ENCODE measurements around the gene ERBB4.
"Not testable (repeated sequence)": the region's sequence is repeated elsewhere in the genome, so short reads cannot be mapped to it uniquely, and the experiment has no call there.

The ERBB4 gene

DNA sequence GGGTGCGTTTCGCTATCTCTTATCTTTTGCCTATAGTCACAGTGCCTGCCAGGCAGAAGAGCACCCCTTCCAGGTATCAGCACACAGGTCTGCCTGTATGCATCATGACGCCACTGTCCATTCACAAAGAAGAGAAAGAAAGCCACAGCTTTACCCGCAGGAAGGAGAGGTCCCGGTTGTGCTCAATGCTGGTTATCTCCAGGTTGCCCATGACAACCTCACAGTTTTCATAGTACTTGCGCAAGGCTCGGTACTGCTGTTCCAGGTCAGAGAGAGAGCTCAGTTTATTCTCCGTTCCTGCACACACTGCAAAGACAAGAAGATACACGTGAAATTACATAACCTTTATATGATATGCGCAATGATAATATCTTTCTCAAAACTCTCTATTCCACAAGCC is 414.0 kb downstream of the ERBB4 start:
- DNase-seq, result no peak

DNA sequence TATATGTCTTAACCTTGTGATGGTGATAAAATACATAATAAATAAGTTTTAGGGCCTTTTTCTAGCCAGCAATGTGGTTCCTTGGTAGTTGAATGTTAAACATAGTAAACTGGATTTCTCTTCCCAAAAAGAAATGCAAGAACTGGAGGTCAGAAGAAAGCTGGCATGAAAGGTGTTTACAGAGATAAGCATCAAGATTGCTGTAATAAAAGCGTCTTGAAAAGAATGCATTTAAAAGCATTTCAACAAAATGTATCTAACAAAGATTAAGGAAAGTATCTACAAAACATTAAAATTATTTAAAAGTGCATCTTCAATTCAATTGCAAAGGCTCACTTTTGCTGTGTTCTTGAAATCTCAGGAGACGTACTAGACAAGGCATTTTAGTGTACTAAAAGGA is 419.0 kb downstream of the ERBB4 start:
- no peak for DNase-seq

DNA sequence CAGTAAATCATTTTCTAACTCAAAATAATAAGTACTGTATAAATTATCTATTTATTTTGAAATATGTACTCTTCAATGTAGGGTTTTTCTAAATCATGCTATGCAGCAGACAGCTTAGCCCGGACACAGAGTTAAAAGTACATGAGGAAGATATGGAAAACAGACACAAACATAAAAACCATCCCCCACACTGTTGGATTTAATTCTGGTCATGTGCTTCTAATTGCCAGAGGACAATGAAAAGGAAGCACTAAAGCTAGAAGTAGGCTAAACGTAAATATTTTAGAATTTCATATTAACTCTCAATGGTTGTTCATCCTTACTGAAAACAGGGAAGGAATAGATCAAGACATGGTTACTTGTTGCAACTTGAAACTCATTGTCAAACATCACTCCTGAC is 420.7 kb downstream of the ERBB4 start:
- DNase-seq, result no peak

DNA sequence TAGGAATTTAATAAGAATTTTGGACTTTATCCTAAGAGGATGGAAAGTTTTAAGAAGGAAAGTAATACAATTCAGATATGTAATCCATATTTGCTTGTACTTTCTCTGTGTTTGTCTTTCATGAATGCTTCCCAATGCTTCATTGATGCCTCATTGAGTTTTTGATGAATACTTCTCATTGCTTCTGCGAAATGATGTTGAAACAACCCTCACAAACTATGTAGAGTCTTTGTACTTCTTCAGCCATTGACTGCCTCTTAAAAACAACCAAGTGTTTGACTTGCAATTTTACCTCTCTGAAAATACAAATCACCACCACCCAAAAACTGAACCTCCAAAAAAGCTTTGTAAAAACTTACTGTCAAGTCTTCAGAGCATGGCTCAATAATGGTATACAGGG is 424.1 kb downstream of the ERBB4 start:
- DNase-seq, result no peak

DNA sequence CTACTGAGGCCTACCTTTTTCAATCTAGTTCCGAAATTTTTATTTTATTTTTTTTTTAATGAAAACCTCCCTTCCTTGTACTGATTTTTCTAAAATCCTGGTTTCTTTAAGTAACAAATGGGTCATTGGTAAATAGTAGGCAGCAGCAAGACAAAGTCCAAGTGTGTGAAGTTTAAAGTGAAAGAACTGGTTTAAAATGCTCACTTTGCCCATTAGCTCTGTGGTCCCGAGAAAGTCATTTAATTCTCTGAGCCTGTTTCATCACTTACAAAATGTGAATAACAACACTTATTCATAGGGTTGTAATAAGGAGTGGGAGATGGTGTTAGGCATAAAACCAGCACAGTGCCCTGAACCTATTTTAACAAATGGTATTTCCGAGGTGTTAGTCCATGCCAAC is 426.2 kb downstream of the ERBB4 start:
- DNase-seq, result no peak

DNA sequence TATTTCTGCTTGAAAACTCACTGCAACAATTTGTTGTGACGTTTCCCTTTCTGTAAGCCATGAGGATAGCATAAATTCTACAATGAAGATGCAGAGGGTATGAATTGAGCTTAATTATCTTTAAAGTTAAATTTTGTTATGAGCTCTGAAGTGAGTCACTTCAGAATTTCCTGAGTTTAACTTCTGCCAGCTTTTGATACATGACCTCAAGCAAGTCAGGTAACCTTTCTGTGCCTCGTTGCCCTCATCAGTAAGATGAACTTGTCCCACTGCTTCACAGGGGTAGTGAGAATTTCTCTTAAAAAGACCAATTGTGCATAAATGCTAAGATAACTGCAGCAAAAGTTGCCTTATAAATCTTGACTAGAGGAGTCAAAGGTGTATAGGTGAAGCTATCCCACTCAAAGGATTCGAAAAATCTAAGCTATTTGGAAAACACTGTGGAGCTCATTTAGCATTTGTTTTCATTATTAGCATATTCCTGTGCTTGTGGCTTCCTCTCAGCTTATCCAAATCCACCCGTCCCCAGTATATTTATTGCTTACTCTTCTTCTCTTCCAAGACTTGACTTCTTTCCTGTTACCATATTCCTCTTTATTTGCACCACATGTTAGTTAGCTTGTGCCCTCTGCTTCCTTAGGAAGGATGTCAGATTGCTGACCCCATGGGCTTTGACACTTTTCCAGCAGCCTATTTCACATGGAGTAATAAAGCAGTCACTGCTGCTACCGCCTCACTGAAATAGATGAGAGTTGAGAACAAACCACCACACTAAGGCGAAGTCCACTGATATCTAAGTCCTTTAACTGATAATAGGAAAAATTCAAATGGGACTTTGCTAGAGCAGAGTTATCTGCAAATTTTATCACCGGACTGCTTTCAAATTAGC is 428.6 kb downstream of the ERBB4 start:
- DNase-seq, result no peak

DNA sequence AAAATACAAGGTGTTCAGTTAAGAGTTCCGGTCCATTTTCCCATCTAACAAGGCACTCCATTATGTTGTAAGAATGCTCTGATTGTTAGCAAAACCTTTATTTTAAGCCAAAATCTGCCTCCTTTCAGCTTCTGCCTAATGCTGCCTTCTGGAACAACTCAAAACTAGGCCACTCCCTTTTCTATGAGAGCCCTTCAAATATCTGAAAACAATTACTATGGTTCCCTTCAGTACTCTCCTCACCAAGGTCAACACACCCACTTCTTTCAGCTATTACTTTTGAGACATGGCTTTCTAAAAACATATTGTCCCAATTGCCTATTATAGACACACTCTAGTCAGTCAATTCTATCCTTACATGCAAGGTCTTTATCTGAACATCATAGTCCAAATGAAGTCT is 429.4 kb downstream of the ERBB4 start:
- no peak for DNase-seq

DNA sequence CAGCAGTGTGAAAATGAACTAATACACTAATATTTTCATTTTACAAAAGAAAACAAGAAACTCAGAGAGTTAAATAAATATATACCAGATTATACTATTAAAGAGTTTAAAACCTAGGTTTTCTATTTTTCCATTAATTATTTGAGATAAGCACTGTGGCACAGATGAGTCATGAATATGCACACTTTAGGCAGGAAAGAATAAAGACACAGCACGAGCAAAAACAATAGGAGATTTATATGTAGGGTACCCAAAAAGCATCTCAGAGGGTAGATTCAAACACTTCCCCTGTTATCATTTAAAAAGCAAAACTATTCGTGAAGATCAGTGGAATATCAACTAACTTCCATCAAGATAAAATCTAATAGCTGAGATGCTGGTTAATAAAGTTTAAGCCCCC is 430.6 kb downstream of the ERBB4 start:
- no peak for DNase-seq

DNA sequence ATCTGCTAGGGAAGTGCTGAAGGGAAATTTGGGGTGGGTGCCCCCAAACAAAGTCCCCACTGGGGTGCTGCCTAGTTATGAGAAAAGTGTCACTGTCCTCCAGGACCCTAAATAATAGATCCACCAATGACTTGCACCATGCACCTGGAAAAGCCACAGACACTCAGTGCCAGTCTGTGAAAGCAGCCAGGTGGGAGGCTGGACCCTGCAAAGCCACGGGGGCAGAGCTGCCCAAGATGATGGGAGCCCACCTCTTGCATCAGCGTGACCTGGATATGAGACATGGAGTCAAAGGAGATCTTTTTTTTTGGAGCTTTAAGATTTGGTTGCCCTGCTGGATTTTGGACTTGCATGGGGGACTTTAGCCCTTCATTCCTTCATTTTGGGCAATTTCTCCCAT is 431.6 kb downstream of the ERBB4 start:
- DNase-seq, result no peak

DNA sequence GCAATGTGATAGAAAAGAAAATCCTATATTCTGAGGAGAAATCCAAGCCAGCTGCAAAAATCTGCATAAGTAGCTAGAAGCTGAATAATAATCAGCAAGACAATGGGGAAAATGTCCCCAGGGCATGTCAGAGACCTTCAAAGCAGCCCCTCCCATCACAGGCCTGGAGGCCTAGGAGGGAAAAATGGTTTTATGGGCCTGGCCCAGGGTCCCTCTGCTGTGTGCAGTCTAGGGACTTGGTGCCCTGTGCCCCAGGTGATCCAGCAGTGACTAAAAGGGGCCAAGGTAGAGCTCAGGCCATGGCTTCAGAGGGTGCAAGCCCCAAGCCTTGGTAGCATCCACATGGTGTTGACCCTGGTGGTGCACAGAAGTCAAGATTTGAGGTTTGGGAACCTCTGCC is 432.1 kb downstream of the ERBB4 start:
- not testable (repeated sequence) for DNase-seq

DNA sequence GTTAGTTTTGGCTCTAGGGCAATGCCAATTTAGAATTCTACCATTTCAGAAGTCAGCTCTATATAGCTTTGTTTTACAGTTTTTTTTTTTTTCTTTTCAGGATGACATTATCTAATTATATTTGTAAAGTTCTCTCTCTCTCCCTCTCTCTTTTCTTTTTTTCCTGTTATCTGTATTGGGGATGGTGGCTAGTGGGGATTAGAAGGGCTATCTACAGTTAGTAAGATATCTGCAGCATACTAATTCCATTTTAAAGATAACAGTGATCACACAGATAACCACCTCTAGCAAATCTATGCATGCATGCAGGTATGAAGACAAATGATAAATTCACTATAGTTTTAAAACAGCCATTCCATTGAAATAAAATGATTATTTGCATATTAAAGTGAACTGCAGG is 438.9 kb downstream of the ERBB4 start:
- DNase-seq, result no peak

DNA sequence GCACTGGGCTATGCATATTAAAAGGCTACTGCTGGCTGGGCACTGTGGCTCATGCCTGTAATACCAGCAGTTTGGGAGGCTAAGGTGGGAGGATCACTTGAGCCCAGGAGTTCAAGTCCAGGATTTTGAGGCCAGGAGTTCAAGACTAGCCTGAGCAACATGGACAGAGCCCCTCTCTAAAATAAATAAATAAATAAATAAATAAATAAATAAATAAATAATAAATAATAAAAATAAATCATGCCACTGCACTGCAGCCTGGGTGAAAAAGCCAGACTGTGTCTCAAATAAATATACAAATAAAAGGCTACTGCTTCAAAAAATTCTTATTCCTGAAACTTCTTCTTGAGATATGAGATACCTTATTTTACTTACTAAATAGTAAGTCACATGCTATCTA is 439.6 kb downstream of the ERBB4 start:
- DNase-seq, result no peak

DNA sequence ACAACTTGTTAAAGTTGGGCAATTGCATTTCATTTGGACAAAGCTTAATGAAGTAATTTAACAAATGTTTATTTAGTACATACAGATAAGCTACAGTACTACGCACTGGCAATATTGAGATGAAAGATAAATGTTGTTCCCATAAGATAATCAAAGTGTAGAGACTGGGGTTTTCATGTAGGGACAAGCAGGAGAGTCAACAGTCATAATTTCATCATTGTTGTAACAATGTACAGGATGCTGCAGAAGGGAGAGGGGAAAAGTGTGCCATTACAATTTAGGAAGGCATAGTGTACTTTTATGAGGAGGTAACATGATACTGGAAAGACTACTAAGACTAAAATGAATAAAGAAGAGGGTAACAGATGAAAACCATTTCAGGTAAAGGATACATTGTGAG is 441.6 kb downstream of the ERBB4 start:
- DNase-seq, result no peak

DNA sequence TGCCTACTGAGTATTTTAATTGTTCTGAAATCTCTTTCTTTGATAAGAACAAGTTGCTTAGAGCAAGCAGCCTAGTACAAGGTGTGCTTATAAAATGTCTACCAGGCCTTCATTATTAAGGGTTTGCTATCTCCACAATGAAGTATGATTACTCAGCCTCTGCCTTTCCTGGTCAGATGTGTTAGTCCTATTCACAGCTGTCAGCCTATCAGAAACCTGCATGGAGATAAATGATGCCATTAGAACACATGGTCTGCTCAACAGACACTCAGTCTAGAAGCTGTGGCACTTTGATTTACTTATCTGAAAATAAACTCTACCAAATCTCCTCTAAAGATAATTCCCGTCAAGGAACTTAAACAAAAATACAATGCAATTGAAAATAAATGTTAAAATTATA is 448.7 kb downstream of the ERBB4 start:
- DNase-seq, result no peak

DNA sequence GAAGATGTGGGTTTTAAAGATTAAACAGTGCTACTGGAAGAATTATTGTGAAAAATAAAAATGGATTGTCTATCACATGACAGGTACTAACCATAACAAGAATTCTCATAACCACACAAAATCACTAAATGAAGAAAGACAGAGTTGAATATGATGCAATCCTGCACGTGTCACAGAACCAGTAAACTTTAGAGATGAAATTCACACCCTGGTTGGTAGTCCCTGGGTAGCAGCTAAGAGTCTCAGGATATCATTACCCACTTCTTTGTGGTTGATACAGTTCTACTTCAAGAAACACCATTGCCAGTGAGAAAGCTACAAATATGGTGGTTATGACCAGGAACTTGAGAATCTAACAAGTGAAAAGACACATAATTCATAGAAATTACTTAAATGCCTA is 450.2 kb downstream of the ERBB4 start:
- no peak for DNase-seq

DNA sequence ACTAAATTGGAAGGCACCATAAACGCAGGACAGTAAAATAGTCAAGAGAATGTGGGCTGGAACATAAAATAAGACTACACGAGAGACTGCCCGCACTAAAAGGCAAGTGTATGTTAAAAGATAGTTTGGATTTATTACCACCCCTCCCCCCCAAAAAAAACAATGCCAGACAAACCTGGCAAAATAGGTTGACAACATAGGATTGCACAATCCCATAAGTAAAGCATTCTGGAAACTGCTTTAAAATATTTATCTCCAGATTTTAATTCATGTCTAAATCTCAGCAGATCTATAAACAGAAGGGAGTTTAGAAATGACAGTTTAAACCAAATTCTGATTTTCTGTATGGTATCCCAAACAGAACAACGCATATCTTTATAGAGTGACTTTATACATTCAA is 455.1 kb downstream of the ERBB4 start:
- no peak for DNase-seq

DNA sequence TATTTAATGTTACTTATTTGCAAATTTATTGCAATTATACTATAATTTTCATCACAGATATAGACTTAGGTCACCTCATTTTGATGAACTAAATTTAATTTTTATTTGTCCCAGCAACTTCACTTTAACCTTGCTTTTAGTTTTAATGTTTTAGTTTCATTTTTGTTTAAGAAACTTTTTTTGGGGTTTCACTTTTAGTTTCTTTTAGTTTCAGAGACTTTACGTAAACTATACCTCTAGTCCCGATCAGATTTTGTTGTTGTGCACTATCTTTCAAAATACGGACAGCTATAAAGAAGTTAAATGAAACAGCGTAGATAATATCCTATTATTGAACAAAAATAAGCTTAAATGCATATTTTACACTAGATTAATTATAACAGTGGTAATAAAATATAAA is 460.5 kb downstream of the ERBB4 start:
- DNase-seq, result no peak

DNA sequence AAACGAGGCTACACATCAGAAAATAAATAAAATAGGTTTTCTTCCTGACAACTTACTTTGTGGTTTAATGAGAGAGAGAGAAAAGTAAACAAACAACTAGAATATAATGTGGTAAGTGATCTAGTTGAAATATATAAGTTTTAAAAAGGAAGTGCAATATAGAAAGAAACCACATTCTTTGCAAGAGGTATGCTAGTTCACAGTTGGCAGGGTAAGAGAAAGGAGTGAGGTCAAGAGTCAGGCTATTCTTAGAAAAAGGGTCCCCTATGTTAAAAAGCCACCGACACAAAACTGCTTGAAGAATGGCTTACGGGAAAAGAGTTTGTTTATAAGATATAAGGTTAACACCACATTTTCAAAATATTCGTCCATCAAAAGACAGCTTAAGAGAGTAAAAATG is 462.1 kb downstream of the ERBB4 start:
- no peak for DNase-seq

DNA sequence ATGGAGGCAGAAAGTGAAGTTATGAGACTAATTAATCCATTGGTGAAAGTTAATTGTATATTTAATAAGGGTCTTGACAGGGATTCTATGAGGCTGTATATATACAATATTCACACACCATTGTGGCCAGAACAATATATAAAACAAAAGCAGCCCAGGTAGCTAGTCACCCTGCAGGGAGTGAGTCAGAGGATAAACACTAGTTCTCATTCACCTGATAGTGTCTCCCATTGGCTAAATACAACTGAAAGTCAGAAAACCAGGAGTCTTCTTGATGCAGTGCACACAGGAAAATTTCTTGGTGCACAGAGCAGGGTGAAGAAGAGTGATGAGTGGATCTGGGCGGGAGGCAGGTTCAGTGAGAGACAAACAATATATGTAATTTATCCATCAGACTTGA is 465.2 kb downstream of the ERBB4 start:
- DNase-seq, result no peak

DNA sequence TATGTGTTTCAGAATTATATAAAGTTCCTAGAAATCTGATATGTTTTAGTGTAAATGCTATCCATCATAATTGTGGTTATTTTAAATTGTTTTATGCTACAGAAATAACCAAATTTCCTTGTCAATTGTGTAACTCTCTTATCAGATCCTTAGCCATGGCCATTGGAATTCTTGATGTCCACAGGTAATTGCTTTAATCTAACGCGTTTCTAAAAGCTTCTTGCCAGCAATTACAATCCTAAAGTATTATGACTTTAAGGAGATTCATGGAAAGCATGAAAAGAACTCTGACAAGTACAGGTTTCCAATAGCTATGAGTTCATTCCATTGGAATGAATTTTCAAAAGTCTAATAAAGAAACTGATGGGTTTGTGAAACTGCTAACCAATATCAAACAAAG is 472.1 kb downstream of the ERBB4 start:
- DNase-seq, result no peak

DNA sequence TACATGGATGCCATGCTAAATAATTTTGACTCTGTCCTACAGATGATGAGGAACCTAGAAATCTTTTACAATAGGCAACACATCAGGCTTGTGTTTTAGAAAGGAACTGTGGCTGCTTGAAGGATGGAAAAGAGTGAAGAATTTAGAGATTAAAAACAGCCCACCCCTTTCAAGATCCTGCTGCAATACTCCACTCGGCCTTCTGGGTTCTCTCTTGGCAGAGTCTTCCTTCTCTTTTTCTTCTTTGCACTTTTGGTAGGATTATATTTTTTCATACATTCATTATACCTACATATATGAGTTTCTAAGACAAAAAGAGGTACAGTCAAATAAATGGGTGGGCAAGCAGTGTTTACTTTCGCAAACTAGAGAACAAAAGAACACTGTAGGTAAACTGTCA is 474.3 kb downstream of the ERBB4 start:
- DNase-seq, result no peak

DNA sequence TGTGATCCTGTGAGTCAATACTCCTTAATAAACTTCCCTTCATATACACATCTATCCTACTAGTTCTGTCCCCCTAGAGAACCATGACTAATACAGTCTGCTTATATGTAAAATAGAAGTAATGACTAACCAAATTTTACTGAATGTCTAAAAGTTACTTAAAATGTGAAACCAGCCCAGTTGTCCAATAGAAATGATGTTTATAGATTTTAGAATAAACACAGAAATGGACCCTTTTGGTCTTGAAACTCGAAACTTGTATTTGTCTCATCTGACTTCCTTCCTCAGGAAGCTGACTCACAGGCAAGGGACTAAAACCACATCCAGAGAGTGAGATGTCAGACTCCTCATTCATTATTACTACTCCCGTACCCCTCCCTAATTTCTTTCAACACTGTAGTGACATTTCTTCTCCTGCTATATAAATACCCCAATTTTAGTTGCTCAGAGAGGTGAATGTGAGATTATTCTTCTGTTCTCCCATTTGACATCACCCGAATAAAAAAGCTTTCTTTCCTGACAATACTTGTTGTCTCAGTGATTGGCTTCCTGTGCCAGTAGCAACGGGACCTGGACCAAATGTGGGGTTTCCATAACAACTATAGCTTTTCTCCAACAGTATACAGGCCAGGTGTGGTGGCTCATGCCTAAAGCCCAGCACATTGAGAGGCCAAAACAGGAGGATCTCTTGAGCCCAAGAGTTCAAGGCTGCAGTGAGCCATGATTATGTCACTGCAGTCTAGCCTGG is 486.0 kb downstream of the ERBB4 start:
- DNase-seq, result no peak

DNA sequence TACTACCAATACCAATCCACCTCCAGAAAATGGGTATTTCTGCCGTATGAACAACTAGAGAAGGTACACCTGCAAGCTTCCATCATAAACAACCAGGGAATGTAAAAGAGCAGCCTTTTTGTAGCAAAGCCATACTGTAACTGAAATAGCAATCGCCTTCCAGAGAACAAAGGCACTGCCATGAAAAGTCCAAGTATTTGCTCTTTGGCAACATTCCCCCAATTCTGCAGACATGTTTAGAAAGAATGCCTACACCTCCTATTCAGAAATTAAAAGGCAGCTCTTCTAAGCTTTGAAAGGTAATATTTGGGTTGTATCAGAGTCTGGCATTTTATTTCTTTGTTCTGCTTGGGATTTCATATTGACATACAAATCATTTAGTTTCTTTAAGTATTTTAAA is 487.7 kb downstream of the ERBB4 start:
- DNase-seq, result no peak

DNA sequence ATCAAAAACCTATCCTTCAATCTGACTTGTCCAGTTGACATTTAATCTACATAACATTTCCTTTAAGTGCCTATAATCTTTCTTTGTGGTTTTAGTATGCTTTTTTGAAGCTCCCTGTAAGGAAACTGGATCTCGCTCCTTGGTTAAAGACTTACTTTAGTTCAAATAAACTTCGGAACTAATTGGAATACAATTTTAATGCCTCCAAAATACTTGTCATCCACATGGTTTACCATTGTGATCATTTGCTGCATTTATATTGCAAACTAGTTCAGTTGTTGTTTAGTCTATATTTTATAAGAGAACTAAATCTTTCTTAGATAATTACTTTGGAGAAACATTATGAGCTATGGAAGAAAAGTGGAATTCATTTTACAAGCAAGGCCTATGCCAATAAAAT is 496.0 kb downstream of the ERBB4 start:
- DNase-seq, result no peak

DNA sequence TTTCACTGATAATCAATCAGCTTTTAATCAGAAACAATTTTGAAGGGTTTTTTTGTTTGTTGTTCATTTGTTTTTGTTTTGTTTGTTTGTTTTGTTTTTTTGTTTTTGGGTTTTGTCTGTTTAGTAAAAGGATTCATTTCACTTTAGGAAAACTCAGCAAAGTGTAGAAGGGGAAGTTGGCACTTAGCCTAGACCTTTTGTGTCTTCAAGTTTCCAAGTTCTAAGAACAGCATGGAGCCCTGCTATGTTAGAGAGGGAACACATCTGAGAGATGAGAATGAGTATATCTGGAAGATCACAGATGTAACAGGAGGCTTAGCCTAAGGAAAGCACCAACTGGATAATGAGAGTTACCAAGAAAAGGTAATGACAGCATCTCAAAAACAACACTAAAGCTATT is 501.5 kb downstream of the ERBB4 start:
- no peak for DNase-seq
